ENCODE results near the gene RNF31. TPM values are rescaled to one million over a fixed set of nuclear protein-coding genes. Genes with fewer than 3 reads are reported as not detected.

Gene RNF31
- 44.8 and 49.7 TPM in 2 replicates for total RNA-seq

DNA sequence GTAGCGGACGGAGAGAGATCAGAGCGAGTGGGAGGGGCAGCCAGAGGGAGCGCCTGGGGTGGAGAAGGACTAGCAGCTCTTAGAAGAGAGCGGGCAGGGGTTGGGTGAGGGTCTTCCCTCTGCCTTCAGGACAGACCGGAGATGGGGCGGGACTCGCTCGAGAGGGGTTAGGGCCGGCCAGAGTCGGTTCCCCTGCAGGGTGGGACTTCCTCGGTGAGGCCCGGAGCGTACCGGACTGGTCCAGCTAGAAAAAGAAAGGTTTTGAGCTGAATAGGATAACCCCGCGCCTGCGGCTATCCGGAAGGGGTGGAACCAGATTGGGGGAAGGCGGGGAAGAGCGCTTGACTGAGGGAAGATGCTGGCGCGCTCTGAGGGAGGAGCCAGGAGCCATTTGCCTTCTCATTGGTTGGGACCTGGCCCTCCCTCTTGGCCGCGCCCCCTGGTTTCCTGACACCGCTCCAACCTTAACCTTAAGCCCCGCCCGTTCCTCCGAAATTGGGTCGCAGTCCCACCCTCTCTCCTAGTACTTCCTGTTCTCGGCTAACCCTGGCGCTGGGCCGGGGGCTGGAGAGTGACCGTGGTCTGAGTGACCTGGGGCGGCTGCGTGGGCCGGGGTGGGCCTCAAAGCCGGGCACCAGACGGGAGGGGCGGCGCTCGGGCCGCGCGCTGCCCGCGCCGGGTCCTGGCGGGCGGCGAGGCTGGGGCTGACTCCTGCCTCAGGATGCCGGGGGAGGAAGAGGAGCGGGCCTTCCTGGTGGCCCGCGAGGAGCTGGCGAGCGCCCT lies at the start of gene RNF31:
Gene RNF31, plus strand, starts transcription at position 521 of the 783 bp plus-strand sequence. Its CDS starts 201 bp downstream, at position 722.

DNA sequence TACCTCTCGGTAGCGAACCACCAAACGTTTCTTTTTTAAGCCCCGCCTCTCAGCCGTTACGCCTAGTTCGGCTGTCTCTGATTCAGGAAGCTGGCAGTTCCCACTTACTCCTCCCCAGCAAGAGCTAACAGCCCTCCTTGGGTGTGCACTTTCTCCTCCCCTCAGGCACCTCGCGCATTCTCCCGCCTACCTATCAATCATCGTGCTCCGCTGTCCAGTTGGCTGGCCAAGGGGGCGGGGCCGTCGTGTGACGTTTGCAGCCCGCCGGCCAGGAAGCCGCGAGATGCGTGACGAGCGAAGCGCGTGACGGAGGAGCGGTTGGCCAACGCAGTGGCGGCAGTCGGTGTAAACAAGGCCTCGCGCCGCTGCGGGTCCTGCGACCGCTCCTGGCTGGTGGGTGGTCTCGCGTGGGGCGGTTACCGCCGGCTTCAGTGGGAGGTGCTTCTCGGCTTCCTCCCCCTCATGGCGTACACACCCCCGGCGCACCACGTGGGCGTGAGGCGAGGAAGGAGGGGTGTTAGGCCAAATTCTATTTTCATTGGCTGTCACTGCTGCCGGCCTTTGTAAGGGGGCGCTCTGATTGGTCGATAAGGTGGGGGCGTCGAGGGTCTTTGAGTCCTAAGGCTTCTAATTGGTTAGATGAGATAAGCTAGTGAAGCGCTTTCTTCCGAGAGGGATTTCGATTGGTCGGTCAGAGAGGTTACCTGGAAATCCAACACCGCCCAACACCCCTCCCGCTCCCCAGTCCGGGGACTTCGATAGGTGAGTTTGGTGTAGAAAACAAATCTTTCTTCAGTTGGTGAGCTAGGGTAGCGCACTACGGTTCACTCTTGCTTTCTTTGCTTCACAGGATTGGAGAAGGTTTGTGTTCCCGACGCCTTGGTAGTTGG lies 32.5 kb upstream of the RNF31 start, which contains the start of the genes DCAF11 and NRL:
Gene DCAF11, plus strand, starts transcription at position 246 of the 890 bp plus-strand sequence. CDS start 818 bp downstream, outside the sequence.
Gene NRL, minus strand, starts transcription at position 418 of the 890 bp plus-strand sequence. CDS start 32,101 bp downstream, outside the sequence.

DNA sequence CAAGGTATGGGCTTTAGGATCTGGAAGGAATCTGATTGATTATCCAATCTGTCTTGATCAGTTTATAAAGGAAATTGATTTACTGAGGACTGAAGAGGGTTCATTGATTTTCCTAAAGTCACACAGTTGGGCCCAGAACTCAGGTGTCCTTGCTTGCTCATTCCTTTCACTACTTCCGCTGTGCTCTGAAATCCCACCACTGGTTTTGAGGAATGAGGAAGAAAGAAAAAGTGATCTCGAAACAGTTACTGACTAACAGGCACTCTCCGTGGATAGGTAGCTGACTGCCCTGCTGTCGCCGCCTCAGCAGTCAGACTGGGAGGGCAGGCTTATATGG lies 16.9 kb upstream of the RNF31 start, which contains the start of gene FITM1:
Gene FITM1, plus strand, starts transcription at position 280 of the 337 bp plus-strand sequence. CDS start 905 bp downstream, outside the sequence.

DNA sequence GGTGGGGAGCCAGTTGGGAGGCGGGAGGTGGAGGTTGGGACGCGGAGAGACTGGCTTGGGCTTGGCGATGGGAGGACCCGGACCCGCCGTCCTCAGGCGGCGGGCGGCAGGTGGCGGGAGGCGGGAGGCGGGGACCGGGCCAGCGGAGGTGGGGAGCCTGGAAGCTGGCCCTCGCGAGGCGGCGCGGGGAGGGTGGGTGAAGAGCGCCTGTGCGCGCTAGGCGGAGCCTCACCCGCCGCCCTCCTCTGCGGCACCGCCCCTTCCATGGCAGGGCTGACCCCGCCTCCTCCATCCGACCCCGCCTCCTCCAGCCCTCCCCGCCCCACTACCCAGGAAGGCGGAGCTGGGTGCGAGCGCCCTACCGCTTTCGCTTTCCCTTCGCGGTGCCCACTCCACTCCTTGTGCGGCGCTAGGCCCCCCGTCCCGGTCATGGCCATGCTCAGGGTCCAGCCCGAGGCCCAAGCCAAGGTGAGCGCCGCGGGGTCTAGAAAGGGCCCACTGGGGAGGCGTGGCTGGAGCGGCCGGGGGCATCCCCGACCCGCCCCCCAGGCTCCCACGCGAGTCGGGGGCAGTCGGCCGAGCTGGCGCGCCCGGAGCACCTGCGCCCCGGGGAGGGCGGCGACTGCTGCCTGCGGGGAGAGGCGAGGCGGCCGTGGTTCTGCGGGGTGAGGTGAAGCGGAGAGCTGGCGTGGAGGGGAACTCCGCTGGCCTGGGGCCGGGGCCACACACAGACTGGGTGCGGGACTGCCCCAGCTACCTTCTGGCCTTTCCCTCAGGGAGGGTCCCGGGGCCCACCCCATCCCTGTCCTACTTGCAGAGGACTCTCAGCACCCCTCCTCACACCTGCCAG lies 11.2 kb upstream of the RNF31 start, which contains the start of gene PSME1:
Gene PSME1, plus strand, starts transcription at position 361 of the 850 bp plus-strand sequence. Its CDS starts 69 bp downstream, at position 430.

DNA sequence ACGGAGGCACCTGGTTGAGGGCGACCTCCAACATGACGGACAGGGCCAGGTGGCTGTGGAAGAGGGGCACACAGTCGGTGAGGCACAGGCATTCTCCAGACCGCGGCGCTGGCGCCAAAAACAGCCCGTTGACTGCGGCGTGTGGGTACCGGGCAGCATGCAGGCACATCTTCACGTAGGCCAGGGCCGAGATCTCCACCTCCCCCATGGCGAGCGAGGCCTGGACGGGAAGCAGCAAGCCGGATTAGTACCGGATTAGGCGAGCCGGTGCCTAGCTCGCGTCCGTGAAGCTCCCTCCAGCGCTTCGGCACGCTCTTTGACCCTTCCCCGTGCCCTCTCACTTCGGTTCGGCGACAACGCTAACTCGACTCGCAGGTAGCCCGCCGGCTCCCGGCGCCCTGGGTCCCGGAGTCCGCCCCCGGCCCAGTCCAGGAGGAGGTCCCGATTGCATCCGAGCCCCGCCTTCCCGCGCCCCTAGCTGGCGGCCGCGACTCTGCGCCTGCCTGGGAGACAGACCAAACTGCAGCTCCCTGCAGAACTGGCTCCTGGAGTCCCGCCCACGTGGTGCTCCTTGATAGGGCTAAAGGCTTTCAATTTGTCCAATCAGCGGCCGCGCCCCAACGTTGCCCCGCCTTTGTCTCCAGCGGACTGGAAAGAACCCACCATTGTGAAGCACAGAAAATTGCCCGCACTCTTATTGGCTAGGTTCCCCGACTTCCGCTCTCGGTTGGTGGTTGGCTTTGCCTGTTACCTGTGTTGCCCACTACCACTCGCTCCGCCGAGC lies 6.0 kb upstream of the RNF31 start, which contains the start of gene EMC9:
Gene EMC9, minus strand, starts transcription at position 495 of the 784 bp plus-strand sequence. Its CDS starts 287 bp downstream, at position 208.

DNA sequence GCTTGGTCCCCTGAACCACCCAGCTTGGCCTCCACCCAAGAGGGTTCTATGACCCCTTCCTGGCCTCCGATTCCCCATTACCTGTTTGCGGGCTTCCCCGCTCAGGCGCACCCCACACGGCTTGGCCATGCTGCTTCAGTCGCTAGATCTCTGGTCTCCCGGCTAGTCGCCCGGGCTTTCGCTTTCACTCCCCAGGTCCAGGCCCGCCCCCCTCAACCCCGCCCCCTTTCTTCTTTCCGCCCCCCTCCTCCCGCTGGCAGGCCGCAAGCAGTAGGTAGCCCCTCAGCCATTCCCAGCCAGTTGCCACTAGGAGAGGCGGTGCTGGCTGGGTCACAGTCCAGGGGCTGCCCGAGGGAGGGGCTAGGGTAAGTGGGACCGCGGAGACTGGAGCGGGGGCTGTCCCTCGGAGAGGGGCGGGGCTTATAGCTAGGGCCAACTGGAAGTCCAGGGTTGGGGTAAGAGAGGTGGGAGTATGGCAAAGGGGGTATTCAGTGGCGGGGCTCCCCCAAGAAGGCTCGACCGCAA lies 783 bp upstream of the RNF31 start, which contains the start of gene PSME2:
Gene PSME2, minus strand, starts transcription at position 158 of the 525 bp plus-strand sequence. Its CDS starts 29 bp downstream, at position 129.

DNA sequence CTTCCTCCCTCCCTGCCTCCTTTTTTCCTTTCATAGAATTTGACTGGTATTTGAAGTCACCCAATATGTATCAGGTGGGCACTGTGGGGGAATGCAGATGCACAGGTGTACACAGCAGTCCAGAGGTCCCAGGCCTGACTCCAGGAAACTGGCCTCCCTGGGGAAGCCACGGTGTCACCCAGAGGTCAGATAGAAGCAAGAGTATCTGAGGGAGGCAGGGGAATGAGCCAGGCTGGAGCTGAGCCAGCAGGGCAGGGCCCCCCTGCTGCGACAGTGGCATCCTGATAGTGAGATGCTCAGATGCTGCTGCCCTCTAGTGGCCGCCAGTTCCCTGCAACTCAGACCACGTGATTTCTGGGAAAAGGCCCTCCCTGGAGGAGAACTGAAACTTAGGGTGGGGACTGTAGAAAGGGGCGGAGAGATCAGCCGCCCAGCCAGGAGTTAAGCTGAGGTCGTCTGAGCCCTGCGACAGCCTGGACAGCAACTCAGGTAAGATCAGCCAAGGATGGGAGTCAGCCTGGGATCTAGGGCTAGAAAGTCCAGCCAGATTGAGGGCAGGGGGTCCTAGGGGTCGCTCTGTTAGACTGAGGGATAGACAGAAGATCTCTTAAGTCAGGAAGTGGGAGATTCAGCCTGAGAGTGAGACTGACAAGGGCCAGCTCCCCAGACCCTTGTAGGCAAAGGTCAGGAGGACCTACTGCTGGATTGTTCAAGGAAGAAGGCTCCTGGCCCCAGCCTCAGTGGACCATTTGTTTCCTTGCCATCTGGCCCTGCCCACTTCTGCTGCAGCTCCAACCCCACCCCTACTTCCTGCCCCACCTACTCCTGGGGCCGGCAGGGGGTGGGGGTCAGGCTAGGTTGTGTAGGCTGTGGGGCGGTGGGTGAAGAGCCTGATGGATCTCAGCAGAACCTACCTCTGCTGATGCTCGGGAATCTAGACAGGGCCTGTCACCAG lies 13.8 kb downstream of the RNF31 start, which contains the start of gene IRF9:
Gene IRF9, plus strand, starts transcription at position 416 of the 955 bp plus-strand sequence. CDS start 880 bp downstream, outside the sequence.

DNA sequence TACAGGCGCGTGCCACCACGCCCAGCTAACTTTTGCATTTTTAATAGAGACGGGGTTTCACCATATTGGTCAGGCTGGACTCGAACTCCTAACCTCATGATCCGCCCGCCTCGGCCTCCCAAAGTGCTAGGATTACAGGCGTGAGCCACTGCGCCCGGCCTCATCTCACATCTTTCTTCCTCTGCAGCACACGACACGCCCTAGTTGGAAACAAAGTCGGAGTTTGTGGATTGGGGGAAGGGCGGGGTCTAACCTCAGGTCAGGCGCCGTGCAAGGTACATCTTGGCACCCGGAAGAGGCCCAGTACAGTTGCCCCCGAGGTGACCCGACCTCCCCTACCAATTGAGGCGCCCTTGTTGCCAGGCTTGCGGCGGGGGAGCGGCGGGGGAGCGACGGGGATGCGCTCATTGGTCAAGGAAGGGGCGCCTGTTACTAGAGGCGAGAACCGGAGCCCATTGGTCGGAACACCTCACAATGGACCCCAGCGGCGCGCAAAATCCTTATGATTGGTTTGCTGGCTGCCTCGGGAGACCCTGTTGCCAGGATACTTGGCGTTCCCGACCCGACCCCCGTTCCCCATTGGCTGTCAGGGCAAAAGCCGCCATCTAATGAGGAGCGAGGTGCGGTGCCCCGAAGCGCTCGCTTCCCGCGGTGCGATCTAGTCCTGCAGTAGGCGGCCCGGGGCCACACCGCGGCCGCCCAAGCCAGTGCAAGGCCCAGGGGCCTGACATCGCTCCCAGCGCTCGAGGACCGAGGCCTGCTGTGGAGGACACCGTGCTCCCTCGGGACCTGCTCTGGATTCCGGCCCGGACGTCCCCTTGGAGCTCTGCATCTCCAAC lies 24.3 kb downstream of the RNF31 start, which contains the start of gene REC8:
Gene REC8, plus strand, starts transcription at position 659 of the 839 bp plus-strand sequence. CDS start 473 bp downstream, outside the sequence.

DNA sequence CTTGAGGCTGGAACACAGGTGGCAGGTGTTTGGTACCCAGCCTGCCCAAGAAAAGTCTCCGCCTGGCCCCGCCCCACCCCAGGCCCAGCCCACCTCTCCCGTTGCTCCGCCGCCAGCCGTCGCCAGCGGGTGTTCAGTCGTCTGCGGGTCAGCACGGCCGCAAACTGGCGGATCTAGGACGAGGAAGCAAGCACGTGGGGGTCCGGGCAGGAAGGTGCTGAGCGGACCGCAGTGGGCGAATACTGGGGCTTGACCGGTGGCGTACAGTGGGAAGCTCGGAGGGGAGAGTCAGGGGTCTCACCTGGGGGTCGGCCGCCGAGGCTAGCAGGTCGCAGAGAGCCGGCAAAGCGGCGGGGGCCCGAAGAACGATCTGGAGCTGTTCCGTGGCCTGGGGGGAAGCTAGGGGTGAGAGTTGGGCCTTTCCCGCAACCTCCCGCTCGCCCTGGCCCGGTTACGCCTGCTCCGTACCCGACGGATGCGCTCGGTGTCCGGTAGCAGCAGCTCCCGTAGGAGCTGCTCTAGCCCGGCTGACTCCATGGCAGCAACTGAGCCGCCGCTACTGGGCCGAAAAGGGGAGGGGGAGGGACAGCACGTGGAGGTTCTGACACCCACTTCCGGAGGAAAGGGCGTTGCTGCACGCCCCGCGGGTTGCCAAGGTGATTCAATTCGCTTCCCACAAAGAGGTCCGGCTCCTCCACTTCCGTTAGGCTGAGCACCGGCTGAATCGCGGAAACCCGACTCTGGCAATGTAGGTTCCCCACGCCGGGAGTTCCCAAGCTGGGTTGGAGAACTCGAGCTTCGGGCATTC lies 41.2 kb downstream of the RNF31 start, which contains the start of gene IPO4:
Gene IPO4, minus strand, starts transcription at position 566 of the 808 bp plus-strand sequence. Its CDS starts 29 bp downstream, at position 537.

DNA sequence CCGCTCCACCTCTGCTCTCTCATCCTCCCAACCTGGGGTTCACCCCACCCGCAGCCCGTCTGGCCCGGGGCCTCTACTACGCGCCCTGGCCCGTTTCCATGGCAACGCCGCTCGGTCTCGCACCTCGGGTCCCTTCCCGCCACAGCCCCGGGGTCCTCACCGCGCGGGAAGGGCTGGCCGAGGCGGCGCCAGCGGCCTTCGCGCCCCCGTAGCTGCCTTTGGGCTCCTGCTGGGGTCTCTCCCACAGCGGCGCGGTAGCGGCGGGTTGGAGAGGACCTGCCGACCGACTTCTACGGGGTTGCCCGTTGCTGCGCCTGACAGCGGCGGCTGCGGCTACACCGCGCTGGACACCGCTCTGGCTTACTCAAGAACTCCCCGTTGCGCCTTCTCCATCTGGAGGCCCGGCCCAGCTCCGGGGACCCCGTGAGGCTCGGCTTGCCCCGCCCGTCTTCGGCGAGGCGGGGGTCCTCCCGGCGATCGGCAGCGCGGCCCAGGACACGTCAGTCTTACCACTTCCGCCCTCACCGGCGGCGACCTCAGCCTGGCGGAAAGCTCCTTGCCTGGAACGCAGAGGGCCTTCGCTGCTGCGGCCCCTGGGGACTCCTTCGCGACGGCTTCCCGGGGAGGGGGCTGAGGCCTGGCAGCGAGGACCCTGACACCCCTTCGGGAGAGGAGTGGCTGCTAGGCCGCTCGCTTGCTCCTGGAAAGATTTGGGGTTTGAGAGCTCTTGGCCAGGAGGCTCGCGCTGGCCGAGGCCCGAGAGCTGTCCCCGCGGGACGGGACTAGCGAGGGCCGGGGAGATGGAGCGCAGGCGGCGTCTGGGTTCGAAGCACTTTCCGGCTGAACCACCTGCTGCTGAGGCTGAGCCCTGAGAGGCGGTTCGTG lies 48.1 kb downstream of the RNF31 start, which contains the start of gene TM9SF1:
Gene TM9SF1, minus strand, starts transcription at position 256 of the 885 bp plus-strand sequence. CDS start 422 bp downstream, outside the sequence.

Other genes starting within 250 kb of the RNF31 start
- gene DHRS4, start 193.7 kb upstream of the RNF31 start, total RNA-seq = 54.4 and 60.7 TPM in 2 replicates
- 10.5 and 19.1 TPM in 2 replicates for gene DHRS4L2, start 158.6 kb upstream of the RNF31 start, total RNA-seq
- 0.23 TPM in 1 of 2 replicates, not detected in the other for gene CARMIL3, start 95.5 kb upstream of the RNF31 start, total RNA-seq
- gene CPNE6, start 75.9 kb upstream of the RNF31 start, total RNA-seq = not detected in 2 replicates
- gene PCK2, start 53.2 kb upstream of the RNF31 start, total RNA-seq = 29.8 TPM in 2 replicates
- 40.7 and 41.4 TPM in 2 replicates for gene DCAF11, start 32.7 kb upstream of the RNF31 start, total RNA-seq
- 0.12 and 3.7 TPM in 2 replicates for gene NRL, start 32.5 kb upstream of the RNF31 start, total RNA-seq
- gene FITM1, start 16.8 kb upstream of the RNF31 start, total RNA-seq = 0.09 TPM in 1 of 2 replicates, not detected in the other
- gene PSME1, start 11.3 kb upstream of the RNF31 start, total RNA-seq = 155 and 162 TPM in 2 replicates
- 10.2 and 11.3 TPM in 2 replicates for gene EMC9, start 5.9 kb upstream of the RNF31 start, total RNA-seq
- 48.4 and 65.5 TPM in 2 replicates for gene PSME2, start 888 bp upstream of the RNF31 start, total RNA-seq
- gene IRF9, start 13.8 kb downstream of the RNF31 start, total RNA-seq = 26.7 and 48.1 TPM in 2 replicates
- 15.1 and 18.4 TPM in 2 replicates for gene REC8, start 24.6 kb downstream of the RNF31 start, total RNA-seq
- gene IPO4, start 41.3 kb downstream of the RNF31 start, total RNA-seq = 23.9 and 28.9 TPM in 2 replicates
- 54.7 and 58.8 TPM in 2 replicates for gene TM9SF1, start 47.9 kb downstream of the RNF31 start, total RNA-seq
- gene TSSK4, start 58.2 kb downstream of the RNF31 start, total RNA-seq = not detected in 2 replicates
- gene CHMP4A, start 66.0 kb downstream of the RNF31 start, total RNA-seq = 30.9 and 31.7 TPM in 2 replicates
- gene MDP1, start 68.6 kb downstream of the RNF31 start, total RNA-seq = 16.2 and 17.8 TPM in 2 replicates
- 140 and 180 TPM in 2 replicates for gene NEDD8, start 84.9 kb downstream of the RNF31 start, total RNA-seq
- 30.3 and 55.7 TPM in 2 replicates for gene GMPR2, start 85.4 kb downstream of the RNF31 start, total RNA-seq
- gene TINF2, start 95.1 kb downstream of the RNF31 start, total RNA-seq = 48.6 and 58.6 TPM in 2 replicates
- gene TGM1, start 115.7 kb downstream of the RNF31 start, total RNA-seq = 1.0 and 7.9 TPM in 2 replicates
- 23.0 and 27.1 TPM in 2 replicates for gene RABGGTA, start 124.1 kb downstream of the RNF31 start, total RNA-seq
- 6.9 and 26.3 TPM in 2 replicates for gene DHRS1, start 152.3 kb downstream of the RNF31 start, total RNA-seq
- 10.9 and 11.0 TPM in 2 replicates for gene NOP9, start 152.4 kb downstream of the RNF31 start, total RNA-seq
- 1.0 and 1.2 TPM in 2 replicates for gene CIDEB, start 160.5 kb downstream of the RNF31 start, total RNA-seq
- gene LTB4R2, start 162.6 kb downstream of the RNF31 start, total RNA-seq = 1.5 and 6.7 TPM in 2 replicates
- 2.1 and 4.5 TPM in 2 replicates for gene LTB4R, start 164.0 kb downstream of the RNF31 start, total RNA-seq
- 0.26 and 2.1 TPM in 2 replicates for gene ADCY4, start 187.6 kb downstream of the RNF31 start, total RNA-seq
- 0.35 and 0.51 TPM in 2 replicates for gene RIPK3, start 192.5 kb downstream of the RNF31 start, total RNA-seq
- 59.5 and 83.0 TPM in 2 replicates for gene NFATC4, start 220.7 kb downstream of the RNF31 start, total RNA-seq

Data from pericardium fibroblast (primary cell).